ENCODE measurements around the gene UPK3B.
"Not testable (repeated sequence)": the region's sequence is repeated elsewhere in the genome, so short reads cannot be mapped to it uniquely, and the experiment has no call there.

Gene UPK3B

DNA sequence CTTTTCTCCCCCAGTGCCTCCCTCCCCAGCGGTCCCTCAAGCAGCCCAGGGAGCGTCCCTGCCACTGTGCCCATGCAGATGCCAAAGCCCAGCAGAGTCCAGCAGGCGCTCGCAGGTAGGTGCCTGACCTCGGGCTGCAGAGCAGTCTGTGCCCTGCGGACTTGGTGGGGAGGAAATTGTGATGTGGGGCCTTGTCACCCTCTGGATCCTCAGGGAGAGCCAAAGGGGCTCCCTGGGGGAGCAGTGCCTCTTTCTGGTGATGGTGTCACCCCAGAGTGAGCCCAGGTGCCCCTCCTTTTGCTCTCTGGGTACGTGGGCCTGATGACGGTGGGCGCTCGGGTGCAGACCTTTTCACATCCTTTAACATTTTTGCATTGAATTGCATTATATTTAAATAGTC, 18.2 kb upstream of the UPK3B start:
- not testable (repeated sequence) for DNase-seq

DNA sequence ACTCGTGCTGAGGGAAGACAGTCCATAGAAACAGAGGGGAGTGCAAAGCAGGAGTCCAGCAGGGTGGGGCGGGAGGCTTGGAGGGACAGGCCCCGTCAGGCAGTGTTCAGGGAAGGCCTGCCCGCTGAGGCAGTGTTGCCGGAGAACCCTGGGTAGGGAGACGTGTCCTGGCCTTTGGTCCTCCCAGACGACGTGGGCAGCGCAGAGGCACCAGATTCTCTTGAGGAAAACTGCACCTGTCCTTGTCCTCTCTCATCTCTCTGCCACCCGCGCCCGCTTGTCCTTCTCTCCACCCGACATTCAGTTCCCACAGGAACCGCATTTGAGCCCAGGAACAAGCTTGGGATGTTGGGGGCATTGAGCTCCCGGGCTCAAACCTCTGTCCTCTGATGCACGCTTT, 14.6 kb upstream of the UPK3B start:
- not testable (repeated sequence) for DNase-seq

DNA sequence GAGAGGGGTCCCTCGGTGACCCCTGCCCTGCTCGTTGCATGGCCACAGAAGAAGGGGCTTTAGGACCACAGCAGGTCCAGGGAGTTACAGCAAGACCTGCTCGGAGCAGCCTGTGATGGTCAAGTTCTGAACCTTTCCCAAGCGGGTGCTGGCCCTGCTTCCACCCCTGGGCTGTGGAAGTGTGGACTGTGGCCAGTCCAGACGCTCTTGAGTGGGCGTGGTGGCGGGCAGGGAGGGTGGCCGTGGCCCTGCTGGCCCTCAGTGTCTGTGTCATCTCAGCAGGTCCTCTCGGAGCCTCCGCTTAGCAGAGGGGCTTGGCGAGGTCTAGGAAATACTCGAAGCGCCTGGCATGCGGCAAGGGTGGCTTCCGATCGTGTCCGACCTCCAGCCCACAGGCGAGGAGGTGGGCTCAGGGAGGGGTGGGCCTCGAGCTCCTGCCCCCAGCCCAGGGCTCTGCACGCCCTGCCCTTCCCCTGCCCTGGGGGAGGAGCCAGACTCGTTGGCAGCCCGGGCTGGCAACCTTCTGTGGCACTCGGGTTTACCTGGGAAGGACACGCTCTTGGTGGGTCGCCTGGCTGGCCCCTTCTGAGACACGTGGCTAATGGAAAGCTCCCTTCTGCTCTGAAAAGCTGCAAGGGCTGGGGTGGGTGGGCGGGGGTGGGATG, 12.3 kb upstream of the UPK3B start:
- not testable (repeated sequence) for DNase-seq

DNA sequence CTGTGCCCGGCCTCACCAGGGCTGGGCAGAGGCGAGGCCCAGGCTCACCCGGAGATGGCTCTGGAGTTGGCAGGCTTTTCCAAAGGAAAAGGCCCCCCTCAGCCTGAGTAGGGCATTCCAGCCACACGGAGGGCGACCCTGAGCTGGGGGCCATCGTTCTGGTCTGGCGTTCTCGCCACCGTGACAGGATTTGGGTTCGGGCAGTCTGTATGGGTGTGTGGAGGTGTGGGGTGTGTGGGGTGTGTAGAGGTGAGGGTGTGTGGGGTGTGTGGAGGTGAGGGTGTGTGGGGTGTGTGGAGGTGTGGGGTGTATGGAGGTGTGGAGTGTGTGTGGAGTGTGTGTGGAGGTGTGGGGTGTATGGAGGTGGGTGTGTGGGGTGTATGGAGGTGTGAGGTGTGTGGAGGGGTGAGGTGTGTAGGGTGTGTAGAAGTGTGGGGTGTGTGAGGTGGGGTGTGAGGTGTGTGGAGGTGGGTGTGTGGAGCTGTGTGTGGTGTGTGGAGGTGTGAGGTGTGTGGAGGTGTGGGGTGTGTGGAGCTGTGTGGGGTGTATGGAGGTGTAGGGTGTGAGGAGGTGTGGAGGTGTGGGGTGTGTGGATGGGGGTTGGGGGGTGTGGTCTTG, 11.7 kb upstream of the UPK3B start:
- not testable (repeated sequence) for DNase-seq

DNA sequence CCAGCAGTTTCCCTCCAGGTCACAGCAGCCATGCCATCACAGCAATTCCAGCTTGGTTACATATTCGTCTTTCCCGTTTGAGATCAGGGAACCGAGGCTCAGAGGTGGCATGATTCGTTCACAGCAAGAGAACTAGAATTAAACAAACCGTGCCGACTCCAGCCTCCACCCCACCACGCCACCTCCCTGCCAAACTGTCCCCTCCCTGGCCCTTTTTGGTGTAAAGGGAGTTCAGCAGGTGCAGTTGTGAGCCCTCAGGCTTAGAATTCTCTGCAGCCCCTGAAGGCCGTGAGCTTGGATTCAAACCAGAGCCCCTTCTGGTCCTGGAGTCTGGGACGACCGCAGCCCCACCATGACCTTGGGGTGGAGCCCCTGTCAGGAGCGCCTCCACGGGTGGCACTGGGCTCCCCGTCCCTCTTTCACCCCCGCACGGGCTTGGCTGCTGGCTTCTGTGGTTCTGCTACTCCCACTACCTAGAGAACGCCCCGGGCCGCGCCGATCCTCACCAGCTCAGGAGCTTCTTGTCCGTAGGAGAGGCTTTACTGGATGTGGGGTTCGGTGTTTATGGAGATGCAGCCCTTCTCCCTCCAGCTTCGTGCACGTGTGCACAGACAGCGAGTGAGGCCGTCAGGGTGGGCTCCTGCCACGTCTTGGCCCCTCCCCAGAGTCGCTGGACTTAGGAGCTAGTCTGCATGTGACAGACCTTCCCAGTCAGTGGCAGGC, 11.0 kb upstream of the UPK3B start:
- not testable (repeated sequence) for DNase-seq

DNA sequence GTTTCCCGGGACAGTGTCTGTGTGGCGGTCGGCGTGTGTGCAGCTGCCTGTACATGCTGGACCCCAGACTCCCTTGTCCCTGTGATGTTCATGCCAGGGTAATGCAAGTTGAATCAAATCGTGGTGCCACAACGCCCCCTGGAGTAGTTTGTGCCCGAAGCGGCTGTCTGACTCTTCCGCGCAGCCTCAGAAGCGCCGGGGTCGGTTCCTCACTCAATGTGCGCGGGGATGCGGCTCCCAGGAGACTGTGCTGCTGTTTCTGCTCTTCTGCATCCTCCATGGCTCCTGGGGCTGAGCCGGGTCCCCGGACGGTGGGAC, 10.5 kb upstream of the UPK3B start:
- not testable (repeated sequence) for DNase-seq

DNA sequence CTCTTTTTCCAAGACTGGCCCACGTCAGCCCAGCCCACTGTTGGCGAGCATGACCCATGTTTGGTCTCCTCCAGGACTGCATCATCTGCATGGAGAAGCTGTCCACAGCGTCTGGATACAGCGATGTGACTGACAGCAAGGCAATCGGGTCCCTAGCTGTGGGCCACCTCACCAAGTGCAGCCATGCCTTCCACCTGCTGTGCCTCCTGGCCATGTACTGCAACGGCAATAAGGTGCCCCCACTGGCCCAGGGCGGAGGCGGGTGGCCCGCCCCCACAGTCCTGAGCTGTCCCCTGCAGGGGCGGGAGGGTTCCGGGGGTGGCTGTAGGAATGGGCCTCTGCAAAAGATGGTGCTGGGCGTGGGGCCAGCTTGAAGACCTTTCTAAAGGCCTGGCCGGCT, 8.1 kb upstream of the UPK3B start:
- not testable (repeated sequence) for DNase-seq

DNA sequence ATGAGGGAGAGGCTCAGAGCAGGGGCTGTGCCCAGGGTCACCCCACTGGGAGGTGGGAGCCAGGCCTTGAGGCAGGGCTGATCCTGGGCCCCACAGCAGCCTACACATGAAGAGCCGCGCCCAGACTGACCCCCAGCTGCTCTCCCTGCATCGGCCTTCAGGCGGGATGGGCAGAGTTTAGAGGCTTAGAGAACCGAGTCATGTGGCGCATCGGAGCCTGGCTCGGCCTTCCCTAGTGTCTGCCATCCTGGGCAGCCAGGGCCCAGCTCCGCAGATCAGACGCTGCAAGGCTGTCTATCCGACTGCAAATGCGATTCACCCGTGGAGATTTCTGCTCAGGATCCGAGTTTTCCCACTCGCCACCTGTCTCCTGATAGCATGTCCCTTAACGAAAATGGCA, 7.5 kb upstream of the UPK3B start:
- DNase-seq: not testable (repeated sequence)

DNA sequence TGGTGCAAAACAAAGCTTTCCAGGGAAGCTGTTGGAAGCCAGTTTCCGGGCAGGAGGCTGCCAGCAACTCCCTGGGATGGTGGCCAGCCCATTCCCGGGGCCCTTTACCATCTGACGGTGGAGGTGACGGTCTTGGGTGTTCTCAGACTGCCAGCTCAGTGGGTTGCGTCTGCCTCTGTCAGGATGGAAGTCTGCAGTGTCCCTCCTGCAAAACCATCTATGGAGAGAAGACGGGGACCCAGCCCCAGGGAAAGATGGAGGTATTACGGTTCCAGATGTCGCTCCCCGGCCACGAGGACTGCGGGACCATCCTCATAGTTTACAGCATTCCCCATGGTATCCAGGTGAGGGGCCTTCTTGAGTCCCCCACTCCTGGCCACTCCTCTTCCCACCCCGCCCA, 7.1 kb upstream of the UPK3B start:
- not testable (repeated sequence) for DNase-seq

DNA sequence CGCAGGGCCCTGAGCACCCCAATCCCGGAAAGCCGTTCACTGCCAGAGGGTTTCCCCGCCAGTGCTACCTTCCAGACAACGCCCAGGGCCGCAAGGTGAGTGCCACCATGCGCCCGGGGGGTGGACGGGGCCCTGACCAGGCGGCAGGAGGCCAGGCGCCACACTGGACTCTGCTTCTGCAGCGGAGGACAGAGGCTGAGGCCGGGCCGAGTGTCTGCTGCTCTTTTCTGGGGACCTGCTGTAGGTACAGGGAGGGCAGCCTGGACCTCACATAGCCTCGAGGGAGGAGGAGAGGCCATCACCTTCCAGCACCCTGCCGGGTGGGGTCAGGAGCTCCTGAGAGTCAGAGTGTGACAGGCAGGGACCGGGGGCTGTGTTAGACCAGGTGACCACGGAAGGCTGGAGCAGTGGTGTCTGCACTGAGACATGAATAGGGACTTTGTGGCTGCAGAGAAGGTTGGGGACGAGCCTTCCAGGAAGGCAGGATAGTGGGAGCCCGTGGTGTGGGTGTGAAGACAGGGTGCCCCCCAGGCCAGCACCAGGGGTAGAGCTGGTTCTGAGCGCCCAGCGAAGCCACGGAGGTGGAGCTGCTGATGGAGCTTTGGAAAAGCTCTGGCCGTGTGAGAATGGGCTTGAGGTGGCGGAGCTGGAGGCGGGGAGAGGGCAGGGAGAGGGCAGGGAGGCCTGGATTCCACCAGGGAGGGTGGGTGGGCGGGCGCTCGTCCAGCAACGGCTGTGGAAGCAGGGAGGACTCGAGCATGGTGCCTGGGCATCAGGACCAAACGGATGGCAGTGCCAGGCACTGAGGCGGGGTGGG, 5.8 kb upstream of the UPK3B start:
- not testable (repeated sequence) for DNase-seq

DNA sequence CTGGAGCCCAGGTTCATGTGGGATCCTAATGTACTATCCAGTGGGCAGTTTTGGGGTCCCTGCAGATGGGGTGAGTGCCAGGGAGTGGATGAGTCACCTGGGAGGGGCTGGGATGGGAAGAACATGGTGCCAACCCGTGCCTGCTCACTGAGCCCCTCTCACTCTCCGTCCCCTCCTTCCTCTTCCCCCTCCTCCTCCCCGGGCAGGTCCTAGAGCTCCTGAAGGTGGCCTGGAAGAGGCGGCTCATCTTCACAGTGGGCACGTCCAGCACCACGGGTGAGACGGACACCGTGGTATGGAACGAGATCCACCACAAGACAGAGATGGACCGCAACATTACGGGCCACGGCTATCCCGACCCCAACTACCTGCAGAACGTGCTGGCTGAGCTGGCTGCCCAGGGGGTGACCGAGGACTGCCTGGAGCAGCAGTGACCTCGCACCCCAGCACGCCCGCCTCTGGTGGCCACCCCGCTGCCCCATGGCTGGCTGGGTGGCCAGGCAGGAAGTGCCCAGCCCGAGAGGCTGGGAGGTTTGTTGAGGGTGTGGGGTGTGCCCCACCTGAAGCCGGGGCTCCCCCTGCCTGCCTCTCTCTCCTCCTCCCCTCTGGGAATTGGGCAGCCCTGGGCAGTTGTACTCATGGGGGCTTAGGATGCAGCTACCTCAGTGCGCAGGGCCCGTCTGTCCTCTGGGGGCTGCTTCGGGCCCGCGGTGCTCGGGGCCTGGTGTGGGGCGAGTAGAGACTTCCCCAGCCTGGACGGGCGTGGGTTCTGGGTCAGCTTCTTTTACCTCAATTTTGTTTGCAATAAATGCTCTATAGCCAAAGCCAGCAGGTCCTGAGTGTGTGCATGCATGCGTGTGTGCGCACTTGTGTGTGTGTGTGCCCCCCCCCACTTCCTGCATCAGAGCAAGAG, 4.9 kb upstream of the UPK3B start:
- no peak for DNase-seq

DNA sequence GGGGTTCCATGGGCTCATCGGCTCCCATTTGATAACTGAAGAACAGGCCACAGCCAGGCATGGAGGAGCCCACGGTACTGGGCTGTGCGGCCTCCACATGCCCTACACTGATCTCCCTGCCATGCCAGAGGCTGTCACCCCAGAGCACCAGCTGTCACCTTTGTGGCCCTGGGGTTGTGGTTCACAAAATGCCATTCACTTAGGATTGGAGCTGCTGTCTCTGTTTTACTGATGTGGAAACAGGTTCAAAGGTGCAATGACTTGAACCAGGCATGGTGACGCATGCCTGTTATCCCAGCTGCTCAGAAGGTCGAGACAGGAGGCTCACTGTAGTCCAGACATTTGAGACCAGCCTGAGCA, 4.3 kb upstream of the UPK3B start:
- no peak for DNase-seq

DNA sequence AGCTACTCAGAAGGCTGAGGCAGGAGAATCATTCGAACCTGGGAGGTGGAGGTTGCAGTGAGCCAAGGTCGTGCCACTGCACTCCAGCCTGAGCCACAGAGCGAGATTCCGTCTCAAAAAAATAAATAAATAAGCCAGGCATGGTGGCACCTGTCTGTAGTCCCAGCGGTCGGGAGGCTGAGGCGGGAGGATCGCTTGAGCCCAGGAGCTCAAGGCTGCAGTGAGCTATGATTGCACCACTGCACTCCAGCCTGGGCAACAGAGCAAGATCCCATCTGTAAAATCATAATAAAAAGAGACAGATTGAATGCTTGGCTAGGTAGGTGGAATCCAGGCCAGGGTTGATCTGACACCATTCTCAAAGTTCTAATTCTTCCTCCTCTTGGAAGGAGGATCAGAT, 3.7 kb upstream of the UPK3B start:
- DNase-seq: not testable (repeated sequence)

DNA sequence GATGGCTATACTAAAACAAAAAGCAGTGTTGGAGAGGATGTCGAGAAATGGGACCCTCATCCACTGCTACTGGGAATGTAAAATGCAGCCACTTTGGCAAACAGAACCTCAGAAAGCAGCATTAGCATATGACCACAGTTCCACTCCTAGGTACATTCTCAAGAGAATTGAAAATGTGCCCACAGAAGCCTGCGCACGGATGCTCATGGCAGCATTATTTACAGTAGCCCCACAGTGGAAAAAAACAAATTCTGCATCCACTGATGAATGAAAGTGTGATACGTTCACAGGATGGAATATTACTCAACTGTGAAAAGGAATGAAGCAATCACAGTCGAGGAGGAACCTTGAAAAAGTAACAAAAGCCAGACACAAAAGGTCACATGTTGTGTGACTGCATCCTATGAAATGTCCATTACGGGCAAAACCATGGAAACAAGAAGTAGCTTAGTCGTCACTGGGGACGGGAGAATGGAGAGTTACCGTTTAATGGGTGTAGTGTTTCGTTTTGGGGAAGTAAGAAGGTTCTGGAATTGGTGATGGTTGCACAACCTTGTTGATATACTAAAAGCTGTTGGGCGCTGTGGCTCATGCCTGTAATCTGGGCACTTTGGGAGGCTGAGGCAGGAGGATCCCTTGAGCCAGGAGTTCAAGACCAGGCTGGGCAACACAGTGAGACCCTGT, 2.5 kb upstream of the UPK3B start:
- no peak for DNase-seq

DNA sequence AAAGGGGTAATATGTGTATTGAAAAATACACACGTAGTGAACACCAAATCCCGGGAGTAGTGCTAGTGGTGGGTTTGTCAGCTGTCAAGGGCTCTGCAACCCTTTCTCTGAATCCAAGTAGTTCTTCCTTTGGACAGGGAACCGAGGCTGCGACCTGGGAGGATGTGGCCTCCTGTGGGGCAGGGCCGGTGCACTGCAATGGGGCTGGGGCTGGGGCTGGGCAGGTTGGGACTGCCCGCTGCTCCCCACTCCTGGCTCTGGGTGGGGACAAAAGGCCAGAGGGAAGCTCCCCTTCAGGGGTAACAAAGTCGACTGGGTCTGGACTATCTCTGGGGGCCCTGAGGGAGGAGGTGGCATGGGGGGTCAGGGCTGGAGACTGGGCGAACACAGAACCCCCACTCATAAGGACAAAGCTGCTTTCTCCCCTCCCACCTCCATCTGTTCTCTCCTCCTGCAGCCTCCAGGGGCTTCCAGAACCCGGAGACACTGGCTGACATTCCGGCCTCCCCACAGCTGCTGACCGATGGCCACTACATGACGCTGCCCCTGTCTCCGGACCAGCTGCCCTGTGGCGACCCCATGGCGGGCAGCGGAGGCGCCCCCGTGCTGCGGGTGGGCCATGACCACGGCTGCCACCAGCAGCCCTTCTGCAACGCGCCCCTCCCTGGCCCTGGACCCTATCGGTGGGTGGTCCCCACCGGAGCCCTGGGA, 1.0 kb downstream of the UPK3B start:
- DNase-seq: not testable (repeated sequence)

DNA sequence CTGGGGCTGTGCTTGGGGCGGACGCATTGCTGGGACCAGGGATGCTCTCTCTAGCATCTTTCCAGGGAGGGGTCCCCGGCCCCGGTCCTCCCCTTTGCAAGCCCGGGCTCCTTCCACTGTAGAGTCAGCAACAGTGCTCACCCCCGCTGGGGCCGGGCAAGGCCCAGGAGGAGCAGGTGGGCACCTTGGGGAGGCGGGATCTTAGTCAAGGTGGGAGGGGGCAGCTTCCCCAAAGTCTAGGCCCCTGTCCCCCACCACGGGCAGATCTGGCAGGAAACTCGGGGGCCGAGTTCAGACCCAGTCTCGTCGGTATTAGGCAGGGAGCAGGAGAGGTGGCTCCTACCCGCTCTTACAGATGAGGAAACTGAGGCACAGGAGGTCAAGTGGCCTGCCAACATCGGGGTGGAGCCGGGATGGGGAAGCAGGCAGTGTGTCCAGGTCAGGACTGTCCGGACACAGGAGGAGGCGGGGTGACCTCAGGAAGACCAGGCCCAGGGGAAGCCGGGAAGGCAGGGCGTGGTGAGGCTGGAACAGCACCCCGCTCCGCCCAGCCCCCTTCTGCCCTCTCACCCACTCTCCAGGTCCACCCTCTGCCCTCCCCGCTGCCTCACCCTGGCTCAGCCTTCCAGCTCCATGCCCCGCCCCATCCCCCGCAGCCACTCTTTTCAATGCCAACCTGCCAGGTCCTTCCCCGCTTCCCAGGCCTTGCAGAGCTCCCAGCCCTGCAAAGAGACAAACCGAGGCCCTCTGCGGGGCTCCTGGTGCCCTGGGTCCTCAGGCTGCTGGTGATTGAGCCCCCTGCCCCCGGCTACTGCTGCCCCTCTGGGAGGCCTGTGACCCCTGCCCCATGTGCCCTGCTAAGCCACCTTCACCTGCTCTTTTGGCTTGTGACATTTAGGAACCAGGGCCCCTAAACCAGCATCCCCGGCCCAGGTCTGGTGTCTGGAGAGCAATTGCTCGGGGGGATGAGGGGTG, 1.8 kb downstream of the UPK3B start:
- not testable (repeated sequence) for DNase-seq

DNA sequence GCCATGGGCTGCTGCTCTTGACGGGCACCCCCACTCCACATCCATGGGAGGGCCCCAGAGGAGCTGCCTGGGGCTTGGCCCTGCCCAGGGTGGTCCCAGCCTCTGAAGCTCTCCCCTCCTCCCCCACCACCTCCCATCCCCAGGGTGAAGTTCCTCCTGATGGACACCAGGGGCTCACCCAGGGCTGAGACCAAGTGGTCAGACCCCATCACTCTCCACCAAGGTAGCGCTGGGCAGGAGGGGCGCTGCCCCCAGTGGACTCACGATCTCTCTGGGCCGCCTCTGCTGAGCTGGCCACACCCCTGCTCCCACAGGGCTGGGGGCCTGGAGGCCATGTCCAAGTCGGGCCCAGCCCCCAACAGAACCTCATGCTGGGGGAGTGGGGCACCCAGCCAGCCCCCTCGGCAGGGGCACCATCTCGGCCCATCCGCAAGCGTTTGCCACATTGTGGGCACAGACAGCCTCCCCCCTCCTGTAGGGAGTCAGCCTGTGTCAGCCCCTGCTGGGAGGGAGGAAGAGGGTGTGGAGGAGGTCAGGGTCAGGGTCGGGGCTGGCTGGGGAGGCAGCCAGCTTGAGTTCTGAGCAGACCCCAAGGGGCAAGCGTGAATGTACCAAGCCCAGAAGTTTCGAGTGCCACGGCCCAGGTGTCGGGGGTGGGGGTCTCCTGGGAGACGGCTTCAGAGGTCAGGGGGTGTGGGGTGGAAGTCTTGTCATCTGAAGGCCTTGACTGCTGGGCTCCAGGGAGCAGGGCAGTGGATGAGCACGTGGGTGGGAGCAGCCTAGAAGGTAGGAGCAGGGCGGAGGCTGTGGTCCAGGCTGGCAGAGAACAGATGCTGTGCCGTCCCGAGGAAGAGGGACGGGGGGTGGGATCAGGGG, 2.8 kb downstream of the UPK3B start:
- no peak for DNase-seq
